Measurements from ENCODE around the gene MAP3K2.

Gene MAP3K2

DNA sequence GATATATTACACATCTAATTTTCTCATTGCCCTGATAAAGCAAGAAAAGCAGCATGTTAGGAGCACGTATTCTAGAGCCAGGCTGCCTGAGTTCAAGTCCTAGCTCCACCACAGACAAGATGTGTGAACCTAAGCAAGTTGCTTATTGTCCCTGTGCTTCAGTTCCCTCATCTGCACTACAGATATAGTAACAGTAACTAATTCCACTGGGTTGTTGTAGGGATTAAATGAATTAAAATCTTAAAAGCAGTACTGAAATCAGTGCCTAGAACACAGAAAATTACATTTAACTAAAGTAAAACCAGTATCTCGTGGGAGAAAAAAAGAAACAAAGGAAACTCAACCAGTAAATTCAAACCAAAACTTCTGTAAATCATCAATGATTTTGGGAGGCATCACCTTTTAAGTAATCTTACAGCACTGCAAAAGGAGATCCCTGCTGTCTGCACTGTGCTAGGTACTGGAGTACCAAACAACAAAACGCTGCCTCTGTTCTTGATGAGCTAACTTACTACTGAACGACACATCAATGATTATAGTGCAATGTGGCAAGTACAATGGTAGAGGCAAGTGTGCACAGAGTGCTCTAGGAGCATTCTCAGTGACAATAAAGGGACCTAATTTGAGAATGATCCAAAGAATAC, 7.9 kb downstream of the MAP3K2 start:
- DNase-seq (ENCODE audit: low read depth in 1 of 2, low spot score in 1 of 2) = no peak
- in situ Hi-C loops (cut with HindIII; ENCODE audit: low pct_unique_long_range_greater_than_20kb, low sequenced_read_pairs) = no loop called here
- no peak for TF ChIP-seq JUND (IDR thresholded peaks at IDR 0.05; ENCODE audit: low read depth)

DNA sequence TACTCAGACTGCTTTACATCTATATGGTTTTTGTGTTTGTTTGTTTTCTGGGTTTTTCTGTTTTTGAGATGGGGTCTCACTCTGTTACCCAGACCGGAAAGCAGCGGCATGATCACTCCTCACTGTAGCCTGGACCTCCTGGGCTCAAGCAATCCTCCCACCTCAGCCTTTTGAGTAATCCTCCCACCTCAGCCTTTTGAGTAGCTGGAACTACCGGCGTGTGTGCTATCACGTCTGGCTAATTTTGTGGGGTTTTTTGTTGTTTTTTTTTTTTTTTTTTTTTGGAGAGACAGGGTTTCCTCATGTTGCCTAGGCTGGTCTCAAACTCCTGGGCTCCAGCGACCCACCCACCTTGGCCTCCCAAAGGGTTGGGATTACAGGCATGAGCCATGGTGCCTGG, 9.1 kb downstream of the MAP3K2 start:
- in situ Hi-C loops (cut with HindIII; ENCODE audit: low pct_unique_long_range_greater_than_20kb, low sequenced_read_pairs) = no loop called here
- TF ChIP-seq JUND (IDR thresholded peaks at IDR 0.05; ENCODE audit: low read depth) = no peak
- no peak for DNase-seq (ENCODE audit: low read depth in 1 of 2, low spot score in 1 of 2)

DNA sequence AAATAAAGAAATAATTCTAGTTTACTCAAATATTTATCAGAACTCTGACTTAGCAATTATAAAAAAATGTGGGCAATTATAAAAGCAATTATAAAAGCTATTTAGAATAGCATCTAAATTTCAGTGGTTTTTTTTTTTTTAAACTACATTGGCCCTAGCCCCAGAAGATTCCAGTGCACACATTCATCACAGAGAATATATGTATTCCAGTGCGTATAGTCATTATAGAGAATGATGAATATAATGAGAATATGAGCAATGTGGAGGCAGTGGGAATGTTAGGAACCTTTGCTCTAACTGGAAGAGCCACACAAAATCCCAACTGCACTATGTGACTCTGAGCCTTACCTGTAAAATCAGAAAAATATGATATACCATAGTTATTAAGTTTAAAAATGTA, 10.5 kb downstream of the MAP3K2 start:
- in situ Hi-C loops (cut with HindIII; ENCODE audit: low pct_unique_long_range_greater_than_20kb, low sequenced_read_pairs) = no loop called here
- DNase-seq (ENCODE audit: low read depth in 1 of 2, low spot score in 1 of 2) = no peak

GRCh38 chr2:127376257-127376656, 11.5 kb downstream of the MAP3K2 start:
- no peak for TF ChIP-seq JUND (IDR thresholded peaks at IDR 0.05; ENCODE audit: low read depth)
- no peak for DNase-seq (ENCODE audit: low read depth in 1 of 2, low spot score in 1 of 2)
- in situ Hi-C loops (cut with HindIII; ENCODE audit: low pct_unique_long_range_greater_than_20kb, low sequenced_read_pairs) = no loop called here

More for the DNA sequence above, 10.5 kb downstream of the MAP3K2 start:
- TF ChIP-seq JUND (IDR thresholded peaks at IDR 0.05; ENCODE audit: low read depth) = no peak

GRCh38 chr2:127373362-127374083, 14.3 kb downstream of the MAP3K2 start:
- no peak for TF ChIP-seq JUND (IDR thresholded peaks at IDR 0.05; ENCODE audit: low read depth)
- in situ Hi-C loops (cut with HindIII; ENCODE audit: low pct_unique_long_range_greater_than_20kb, low sequenced_read_pairs) = no loop called here

DNA sequence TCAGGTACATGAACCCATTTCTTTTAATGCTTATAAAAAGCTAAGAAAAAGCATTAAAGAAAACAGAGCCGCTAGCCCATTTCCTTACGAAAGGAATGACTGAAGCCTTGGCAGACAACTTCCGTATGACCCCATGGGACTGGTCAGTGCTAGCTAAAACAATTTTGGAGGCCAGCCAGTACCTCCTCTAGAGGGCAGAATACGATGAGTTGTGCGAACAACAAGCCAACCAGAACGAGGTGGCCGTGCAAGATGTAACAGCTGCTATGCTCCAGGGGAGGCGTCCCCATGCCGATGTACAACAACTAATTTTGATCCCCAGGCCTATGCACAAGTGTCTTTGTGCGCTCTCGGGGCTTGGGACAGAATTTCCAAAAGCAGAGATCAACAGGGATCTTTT, 16.7 kb downstream of the MAP3K2 start:
- no peak for DNase-seq (ENCODE audit: low read depth in 1 of 2, low spot score in 1 of 2)
- in situ Hi-C loops (cut with HindIII; ENCODE audit: low pct_unique_long_range_greater_than_20kb, low sequenced_read_pairs) = no loop called here
- TF ChIP-seq JUND (IDR thresholded peaks at IDR 0.05; ENCODE audit: low read depth) = no peak

More at GRCh38 chr2:127373362-127374083, 14.3 kb downstream of the MAP3K2 start:
- no peak for DNase-seq (ENCODE audit: low read depth in 1 of 2, low spot score in 1 of 2)

- in situ Hi-C loops (cut with HindIII; ENCODE audit: low pct_unique_long_range_greater_than_20kb, low sequenced_read_pairs) = no loop called here
- TF ChIP-seq JUND (IDR thresholded peaks at IDR 0.05; ENCODE audit: low read depth) = no peak
- no peak for DNase-seq (ENCODE audit: low read depth in 1 of 2, low spot score in 1 of 2)
These were observed 17.8 kb downstream of the MAP3K2 start for GRCh38 chr2:127370010-127370409.

GRCh38 chr2:127365211-127365643, 22.5 kb downstream of the MAP3K2 start:
- no peak for TF ChIP-seq JUND (IDR thresholded peaks at IDR 0.05; ENCODE audit: low read depth)
- in situ Hi-C loops (cut with HindIII; ENCODE audit: low pct_unique_long_range_greater_than_20kb, low sequenced_read_pairs) = no loop called here
- peak in 1 of 2 experiments; percentile 6 for DNase-seq (ENCODE audit: low read depth in 1 of 2, low spot score in 1 of 2)

- no peak for DNase-seq (ENCODE audit: low read depth in 1 of 2, low spot score in 1 of 2)
These were observed 24.8 kb downstream of the MAP3K2 start for GRCh38 chr2:127362971-127363370.

GRCh38 chr2:127361929-127362885, 25.6 kb downstream of the MAP3K2 start:
- in situ Hi-C loops (cut with HindIII; ENCODE audit: low pct_unique_long_range_greater_than_20kb, low sequenced_read_pairs) = no loop called here
- no peak for TF ChIP-seq JUND (IDR thresholded peaks at IDR 0.05; ENCODE audit: low read depth)

More at GRCh38 chr2:127362971-127363370, 24.8 kb downstream of the MAP3K2 start:
- TF ChIP-seq JUND (IDR thresholded peaks at IDR 0.05; ENCODE audit: low read depth) = no peak
- in situ Hi-C loops (cut with HindIII; ENCODE audit: low pct_unique_long_range_greater_than_20kb, low sequenced_read_pairs) = no loop called here

DNA sequence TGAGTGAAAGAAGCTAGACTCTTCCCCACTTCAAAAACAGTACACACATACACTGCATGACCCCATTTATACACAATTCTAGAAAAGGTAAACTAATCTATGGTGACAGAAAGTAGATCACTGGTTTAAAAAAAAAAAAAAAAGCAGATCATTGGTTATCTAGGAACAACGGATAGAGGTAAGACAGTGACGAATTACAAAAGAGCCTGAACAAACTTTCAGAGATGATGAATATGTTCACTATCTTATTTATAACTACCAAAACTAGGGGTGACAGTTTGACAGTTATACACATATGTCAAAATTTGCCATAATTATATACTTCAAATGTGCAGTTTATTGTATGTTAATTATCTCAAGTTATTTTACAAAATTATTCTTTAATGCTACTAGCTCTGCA, 27.5 kb downstream of the MAP3K2 start:
- no peak for TF ChIP-seq JUND (IDR thresholded peaks at IDR 0.05; ENCODE audit: low read depth)
- no peak for DNase-seq (ENCODE audit: low read depth in 1 of 2, low spot score in 1 of 2)
- in situ Hi-C loops (cut with HindIII; ENCODE audit: low pct_unique_long_range_greater_than_20kb, low sequenced_read_pairs) = no loop called here

More at GRCh38 chr2:127361929-127362885, 25.6 kb downstream of the MAP3K2 start:
- no peak for DNase-seq (ENCODE audit: low read depth in 1 of 2, low spot score in 1 of 2)

DNA sequence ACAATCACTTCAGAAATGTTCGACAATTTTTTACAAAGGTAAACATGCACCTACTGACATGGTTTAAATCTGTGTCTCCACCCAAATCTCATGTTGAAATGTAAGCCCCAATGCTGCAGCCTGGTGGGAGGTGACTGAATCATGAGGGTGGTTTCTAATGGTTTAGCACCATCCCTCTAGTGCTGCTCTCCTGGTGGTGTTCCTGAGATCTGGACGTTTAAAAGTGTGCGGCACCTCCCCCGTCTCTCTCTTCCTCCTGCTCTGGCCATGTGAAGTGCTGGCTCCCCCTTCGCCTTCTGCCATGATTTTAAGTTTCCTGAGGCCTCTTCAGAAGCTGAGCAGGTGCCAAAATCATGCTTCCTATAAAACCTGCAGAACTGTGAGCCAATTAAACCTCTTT, 28.3 kb downstream of the MAP3K2 start:
- TF ChIP-seq JUND (IDR thresholded peaks at IDR 0.05; ENCODE audit: low read depth) = no peak
- DNase-seq (ENCODE audit: low read depth in 1 of 2, low spot score in 1 of 2) = no peak
- in situ Hi-C loops (cut with HindIII; ENCODE audit: low pct_unique_long_range_greater_than_20kb, low sequenced_read_pairs) = no loop called here

All from T47D (cell line).